HG03139 (cell line): ENCODE data around the gene NNT.
"Not testable (repeated sequence)": the region's sequence is repeated elsewhere in the genome, so short reads cannot be mapped to it uniquely, and the experiment has no call there.

Experiments used
- ATAC-seq: cut with Tn5 transposase; IDR thresholded peaks from one replicate; pipeline ENCODE4 v1.9.1; 2021; ENCODE audit not compliant: unreplicated experiment

NNT gene

DNA sequence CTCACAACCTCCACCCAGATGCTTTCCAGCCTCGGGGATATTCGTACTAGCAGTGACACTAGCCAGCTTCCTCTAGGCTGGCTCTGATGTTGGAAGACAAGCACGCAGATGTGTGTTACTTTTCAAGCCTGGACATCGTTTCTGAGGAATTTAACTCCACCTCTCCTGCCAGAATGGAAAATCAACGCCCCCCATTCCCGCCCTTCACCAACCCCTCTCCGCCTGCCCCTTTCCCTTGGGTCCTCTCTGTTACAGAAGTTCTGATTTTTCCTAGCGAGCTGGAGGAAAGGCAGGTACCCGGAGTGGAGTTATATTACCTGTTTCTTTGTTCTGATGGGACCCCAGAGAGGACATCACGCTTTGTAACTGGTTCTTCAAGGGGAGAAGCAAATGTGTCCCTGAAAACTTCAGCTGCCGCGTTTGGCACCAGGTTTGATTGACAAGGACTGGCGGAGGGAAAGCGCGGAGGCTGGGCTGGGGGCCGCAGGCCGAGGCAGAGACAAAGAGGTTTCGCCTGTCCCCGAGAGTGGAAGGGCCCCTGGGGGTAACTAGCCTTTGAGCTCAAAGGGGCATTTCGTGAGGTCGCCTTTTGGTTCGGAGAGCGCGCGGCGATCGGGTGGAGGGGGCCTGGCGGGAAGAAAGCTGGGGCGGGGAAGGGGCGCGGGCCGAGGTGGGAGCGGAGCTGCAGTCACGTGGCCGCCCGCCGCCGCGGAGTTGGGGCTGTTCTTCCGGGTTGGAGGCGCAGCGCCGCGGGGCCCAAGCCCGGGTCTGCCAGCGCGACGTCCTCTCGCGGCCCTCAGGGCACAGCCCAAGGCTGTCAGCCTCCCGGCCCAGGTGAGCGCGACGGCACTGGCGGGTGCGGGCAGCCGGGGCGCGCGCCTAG is at the start of gene NNT:
Gene NNT, plus strand, starts transcription at position 720 of the 883 bp plus-strand sequence. CDS start 6,016 bp downstream, outside the sequence.
- peak; percentile 83 for ATAC-seq

DNA sequence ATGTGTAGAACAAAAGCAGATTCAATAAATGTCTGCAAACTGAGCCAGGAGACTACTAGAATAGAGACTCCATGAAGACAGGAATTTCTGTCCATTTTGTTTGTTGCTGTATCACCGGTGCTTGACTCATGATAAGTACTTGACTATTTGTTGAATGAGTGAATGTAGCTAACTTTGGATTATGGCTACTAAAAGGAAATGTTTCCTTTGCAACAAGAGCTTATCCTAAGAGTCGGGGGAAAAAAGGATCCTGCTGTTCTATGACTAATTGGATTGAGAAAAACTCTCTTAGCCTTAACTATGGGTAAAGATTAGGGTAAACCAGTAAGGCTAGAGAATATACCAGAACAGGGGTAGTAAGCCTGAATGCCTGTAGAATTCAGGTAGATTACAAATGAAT is 49.6 kb upstream of the NNT start:
- ATAC-seq: no peak

DNA sequence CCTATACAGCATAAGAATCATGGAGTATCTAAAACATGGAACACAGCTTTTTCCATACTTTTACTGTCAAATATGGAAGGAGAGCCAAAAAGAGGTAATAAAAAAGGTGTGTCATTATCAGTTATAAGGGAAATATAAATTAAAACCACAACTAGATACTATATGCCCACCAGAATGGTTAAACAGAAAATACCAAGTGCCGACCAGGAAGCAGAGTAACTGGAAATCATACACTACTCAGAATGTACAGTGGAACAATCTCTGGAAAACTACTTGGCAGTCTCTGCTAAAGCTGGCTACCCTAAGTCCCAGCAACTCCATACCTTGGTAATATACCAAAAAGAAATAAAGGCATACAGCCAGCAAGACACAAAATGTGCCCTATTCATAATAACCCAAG is 48.5 kb upstream of the NNT start:
- no peak for ATAC-seq

DNA sequence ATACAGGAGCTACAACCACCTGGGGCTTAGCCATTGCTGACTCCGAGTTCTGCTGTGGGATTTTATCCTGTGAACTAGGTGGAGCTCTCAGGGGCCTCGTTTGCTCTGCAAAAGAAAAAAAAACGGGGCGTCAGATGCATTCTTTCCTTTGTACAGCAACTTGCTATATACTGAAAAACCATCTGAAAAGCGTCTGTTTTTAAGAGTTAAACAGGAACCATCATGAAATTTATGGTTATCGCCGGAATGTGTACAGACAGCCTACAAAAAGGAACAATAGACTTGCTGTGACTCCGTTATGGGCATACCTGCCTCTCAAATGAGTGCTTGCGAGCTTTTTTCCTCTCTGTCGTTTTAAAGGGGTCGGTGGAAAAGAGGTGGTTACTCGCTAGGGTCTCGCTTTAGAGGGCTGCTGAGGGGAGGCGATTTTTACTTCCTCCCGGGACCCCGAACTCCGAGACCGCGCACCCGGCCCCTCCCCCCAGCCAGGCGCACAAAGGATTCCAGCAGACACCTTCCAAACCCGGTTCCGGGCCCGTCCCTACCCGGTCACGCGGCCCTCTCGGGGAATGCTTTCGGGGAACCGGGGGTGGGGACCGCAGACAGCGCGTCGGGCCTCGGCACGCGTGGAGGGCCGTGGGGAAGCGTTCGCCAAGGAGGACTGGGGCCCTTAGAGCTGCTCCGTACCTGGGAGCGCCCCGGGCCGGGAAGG is 46.9 kb upstream of the NNT start:
- ATAC-seq: peak; percentile 36

DNA sequence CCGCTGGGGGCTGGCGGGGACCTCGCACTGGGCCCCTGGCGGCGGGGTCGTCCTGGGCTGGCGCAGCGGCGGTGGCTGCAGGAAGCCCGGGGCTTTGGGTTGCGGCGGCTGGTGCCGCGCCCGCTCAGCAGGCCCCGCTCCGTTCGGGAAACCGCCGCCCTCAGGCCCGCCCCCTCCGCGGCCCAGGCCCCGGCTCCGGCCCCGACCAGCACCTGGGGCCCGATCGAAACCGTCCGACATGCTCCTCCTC is 46.4 kb upstream of the NNT start:
- ATAC-seq: peak; percentile 85

DNA sequence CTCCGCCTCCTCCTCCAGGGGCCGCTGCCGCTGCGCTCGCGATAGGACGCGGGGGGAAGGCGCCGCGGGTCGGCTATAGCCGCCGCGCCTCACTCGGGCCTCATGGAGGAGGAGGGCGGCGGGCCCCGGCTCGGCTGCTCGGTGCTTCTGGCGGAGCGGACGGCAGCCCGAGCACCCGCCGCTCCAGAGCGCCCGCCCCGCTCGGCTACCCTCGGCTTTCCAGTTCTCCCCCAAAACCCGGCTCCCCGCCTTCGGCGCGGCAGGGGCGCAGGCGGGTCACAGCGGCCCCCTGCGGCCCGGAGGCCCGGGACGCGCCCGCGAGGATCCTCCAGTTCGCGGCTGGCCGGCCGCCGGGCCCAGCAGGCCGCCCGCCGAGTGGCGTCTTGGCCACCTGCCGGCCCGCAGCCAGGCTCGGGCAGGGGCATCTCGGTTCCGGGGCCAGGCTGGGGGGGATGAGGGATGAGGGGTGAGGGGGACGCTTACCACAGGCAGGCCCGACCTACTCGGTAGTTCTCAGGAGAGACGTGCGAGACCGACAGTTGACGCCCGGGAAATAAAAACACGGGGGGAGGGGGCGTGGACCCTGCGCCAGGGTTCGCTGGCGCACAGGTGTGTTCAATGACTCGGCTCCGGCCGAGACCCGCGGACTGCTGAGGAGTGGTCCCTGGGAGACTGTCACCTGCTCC is 46.0 kb upstream of the NNT start, which contains the start of gene PAIP1:
Gene PAIP1, minus strand, starts transcription at position 221 of the 686 bp plus-strand sequence. CDS start 231 bp downstream, outside the sequence.
- peak; percentile 64 for ATAC-seq

DNA sequence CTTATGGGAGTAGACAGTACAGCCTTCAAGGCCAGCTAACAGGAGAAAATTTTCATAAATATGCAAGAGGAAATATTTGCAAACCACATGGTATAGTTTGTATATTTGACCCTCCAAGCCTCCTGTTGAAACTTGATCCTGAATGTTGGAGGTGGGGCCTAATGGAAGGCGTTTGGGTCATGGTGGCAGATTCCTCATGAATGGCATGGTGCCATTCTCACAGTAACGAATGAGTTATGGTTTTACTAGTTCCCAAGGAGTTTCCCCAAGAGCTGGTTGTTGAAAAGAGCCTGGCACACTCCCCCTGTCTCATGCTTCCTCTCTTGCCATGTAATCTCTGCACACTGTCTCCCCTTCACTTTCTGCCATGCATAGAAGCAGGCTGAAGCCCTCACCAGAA is 42.9 kb upstream of the NNT start:
- ATAC-seq: no peak

DNA sequence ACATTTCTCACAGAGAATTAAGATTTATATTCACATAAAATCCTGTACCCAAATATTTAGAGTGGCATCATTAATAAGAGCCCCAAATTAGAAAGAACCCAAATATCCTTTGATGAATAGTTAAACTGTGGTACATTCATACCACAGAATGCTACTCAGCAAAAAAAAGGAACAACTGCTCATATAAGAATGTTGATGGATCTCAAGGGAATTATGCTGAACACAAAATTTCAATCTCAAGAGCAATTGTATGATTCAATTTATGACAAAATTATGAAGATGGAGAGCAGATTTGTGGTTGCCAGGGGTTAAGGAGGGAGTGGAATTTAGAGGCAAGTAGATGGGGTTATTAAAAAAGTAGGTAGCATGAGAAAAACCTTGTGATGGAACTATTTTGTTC is 41.6 kb upstream of the NNT start:
- no peak for ATAC-seq

DNA sequence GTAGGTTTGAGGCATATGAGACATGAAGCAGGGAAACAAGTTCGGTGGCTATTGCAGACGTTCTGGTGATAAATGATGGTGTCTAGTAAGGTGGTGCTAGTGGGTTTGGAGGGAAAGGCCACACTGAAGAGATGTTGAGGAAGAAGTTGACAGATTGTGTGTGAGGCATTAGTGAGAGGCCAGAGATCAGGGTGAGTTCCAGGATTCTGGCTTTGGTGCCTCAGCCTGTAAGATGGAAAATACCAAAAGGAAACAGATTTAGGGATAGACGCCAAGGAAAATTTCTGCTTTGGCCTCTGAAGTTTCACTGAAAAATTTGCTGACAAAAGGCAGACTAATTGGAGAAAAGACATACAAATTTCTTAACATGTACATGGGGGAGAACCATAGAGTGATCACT is 39.7 kb upstream of the NNT start:
- no peak for ATAC-seq

DNA sequence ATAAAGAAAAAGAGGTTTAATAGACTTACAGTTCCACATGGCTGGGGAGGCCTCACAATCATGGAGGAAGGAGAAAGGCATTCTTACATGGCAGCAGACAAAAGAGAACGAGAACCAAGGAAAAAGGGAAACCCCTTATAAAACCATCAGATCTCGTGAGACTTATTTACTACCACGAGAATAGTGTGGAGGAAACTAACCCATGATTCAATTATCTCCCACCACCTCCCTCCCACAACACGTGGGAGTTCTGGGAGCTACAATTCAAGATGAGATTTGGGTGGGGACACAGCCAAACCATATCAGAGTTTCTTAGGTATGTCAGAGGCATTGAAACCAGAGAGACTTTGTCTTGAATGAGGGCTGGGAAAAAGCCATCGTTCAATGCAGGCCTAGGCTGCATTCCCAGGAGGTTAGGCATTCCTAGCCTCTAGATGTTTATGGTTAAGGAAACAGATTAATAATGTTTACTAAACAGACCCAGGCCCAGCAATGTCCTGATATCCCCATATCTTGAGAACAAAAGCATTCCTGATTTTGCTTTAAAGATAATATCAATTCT is 38.6 kb upstream of the NNT start:
- ATAC-seq: no peak

DNA sequence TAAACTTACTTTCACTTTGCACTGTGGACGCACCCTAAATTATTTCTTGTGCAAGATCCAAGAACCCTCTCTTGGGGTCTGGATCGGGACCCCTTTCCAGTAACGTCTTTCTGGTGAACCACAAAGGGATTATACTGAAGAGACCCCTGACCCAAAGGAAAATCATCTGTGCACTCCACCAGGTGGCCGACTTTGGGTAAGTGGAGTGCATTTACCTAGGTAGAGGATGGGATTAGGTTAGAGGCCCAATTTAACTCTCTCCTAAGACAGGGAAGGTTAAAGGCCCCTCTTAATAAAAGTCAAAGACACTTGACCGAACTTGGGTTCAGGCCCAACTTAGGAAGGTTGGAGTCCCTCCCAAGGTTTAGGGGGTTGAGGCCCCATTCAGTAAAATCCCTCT is 37.9 kb upstream of the NNT start:
- ATAC-seq: no peak

DNA sequence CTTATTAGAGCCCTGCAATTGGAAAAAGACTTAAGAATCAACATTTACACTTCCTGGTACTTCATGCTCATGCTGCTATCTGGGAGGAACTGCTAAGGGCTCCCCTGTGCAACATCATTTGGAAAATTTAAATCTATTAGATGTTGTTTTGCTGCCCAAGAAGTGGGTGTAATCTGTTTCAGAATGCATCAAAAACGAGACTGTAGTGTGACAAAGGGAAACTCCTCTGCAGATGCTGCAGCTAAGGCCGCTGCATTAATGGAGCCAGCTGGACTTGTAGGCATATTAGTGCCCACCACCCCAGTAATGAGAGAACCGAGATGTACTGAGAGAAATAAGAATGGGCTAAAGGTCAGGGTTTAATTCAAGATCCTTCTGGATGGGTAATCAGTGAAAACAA is 35.0 kb upstream of the NNT start:
- ATAC-seq: no peak

DNA sequence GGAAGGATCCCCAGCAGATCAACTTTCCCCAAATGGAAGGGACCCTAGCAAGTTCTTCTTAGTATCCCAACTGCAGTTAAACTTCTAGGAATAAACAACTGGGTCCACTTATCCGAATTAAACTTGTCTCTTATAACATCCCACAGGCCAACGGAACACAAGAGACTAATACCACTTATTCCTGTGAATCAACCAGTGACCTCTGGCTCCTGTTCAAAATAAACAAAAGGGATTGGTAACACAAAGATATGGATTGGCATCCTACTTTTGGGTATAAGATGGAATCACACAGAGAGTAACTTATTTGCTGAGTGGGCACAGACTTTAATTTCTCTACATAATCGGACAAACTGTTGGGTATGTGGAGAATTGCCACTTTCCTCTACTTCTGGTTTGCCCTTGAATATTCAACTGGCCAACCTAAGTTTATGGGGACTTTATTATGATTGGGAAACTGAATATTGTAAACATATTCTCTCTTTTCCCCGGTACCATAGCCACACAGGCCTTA is 33.7 kb upstream of the NNT start:
- no peak for ATAC-seq

DNA sequence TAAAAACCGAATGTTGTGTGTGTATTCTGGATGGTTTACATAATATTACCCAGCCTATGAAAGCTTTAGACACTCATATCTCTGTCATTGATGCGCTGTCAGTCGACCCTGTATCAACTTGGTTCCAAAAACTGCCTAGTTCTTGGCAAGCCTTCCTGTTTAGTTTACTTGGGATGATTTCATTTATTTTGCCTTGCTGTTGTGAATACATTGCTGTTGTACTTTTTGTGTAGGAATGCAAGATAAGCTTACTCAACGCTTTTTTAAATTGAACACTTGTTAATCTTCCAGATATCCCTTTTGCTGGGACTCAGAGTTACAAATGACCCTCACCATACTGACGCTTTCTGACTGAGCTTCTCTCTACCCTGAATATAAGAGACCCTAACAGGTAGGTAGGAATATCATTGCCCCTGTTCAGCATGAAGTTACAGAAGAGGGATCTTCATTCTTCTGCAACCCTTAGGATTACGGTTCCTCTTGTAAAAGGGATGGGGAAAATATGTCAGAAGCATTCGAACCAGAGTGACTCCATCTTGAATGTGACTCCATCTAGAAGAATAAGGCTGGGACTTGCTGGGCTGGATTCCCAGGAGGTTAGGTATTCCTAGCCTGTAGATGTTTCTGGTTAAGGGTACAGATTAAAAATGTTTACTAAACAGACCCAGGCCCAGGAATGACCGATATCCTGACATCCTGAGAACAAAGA is 32.4 kb upstream of the NNT start:
- no peak for ATAC-seq

DNA sequence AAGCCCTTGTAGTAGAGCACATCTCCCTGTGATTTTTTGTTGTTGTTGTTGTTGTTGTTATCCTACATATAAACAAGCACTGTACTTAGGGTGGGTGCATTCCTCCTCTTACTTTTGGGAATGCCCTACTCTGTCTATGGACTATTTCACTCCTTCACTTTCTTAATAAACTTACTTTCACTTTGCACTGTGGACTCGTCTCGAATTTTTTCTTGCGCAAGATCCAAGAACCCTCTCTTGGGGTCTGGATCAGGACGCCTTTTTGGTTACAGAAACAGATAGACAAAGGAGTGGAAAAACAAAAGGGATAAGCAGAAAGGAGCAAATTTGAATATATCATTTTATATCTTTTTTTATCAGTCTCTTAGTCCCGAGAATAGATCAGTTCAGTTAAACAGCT is 31.7 kb upstream of the NNT start:
- ATAC-seq: no peak

DNA sequence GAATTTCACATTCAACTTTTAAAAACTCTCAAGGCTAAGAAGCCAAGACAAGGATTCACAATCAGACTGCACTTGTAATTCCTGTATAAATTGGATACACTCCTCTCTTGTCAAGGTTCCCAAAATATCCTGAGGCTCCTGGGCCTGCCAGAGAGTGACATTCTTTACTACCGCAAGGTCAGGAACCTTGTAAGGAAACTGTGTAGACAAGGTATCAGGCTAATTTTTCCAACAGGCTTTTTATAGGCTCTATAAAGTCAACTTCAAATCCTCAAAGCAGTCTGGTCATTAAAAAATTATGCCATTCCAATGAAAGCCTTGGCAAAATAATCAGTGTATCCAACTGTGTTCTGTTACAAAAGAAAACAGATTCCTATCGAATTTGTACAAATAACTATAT is 30.6 kb upstream of the NNT start:
- no peak for ATAC-seq

DNA sequence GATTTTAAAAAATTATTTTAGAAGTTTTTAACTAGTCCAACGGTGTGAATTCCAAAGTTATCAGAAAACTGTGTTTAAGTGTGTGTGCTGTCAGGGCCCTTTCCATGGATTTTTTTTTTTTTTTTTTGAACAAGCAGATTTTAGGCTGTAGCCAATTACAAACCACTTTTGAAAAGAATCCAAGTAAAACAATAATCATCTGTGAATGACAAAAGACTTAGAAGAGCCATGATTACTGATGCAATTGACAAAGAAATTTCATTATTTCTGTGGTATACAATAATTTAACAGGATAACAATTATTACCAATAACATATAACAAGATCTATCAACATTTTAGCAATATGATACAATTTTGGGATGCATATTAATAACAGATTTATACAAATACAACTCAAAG is 29.9 kb upstream of the NNT start:
- no peak for ATAC-seq

DNA sequence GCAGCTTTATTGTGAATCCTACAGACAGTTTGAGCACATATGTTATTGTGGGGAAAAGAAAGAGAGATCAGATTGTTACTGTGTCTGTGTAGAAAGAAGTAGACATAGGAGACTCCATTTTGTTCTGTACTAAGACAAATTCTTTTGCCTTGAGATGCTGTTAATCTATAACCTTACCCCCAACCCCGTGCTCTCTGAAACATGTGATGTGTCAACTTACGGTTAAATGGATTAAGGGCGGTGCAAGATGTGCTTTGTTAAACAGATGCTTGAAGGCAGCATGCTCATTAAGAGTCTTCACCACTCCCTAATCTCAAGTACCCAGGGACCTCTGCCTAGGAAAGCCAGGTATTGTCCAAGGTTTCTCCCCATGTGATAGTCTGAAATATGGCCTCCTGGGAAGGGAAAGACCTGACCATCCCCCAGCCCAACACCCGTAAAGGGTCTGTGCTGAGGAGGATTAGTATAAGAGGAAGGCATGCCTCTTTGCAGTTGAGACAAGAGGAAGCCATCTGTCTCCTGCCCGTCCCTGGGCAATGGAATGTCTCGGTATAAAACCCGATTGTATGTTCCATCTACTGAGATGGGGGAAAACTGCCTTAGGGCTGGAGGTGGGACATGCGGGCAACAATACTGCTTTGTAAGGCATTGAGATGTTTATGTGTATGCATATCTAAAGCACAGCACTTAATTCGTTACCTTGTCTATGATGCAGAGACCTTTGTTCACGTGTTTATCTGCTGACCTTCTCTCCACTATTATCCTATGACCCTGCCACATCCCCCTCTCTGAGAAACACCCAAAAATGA is 22.4 kb upstream of the NNT start:
- not testable (repeated sequence) for ATAC-seq

DNA sequence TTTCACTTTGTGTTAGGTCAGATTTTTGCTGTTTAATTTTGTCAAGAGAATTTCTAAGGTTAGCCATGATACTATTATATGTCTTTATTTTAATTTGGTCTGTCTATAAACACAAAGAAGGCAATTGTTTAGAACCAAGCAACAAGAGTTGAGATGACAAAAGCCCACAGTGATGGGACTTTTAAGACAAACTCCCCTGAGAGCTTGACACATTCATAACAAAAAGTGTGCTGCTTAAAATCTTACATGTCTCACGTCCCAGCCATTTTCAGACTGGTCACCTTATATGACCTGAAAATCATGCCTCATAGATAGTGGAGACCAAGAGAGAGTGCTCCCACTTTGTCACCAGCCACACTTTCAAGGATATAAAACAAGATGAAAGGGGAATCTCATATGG is 21.6 kb upstream of the NNT start:
- ATAC-seq: no peak
